Head of caudate nucleus (tissue), 42 donors: ENCODE measurements around the gene PTBP1.

ENCODE experiments used
- DNase-seq, 42 donors: peaks; one replicate each; pipeline versions ENCODE4 v3.0.0 to v3.0.0-alpha.2; 2020 to 2021; ENCODE audit warnings: mixed read lengths in 7 of 42
- intact Hi-C: fragments of 100-400 bp; cut with DNase I; formaldehyde crosslinking; loops from one replicate; pipeline ENCODE4 v1.15.0; 2022

The PTBP1 gene

DNA sequence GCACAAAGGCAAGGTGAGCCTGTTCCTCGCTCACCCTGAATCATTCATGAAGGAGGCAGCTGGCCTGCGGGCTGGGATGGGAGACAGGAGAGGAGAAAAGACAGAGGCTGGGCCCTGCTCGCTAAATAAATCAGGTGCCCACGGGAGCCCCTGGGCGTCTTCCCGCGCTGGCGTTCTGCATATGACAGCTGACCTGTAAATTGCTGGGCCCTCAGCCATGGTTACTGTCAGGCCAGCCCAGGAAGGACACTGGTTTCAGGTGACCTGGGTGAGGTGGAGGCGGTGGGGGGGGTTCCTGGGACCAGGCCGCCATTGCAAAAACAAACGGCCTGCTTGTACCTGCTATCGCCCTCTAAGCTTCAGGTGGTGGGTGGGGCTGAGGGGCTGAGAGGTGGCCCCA lies 3.4 kb upstream of the PTBP1 start:
- intact Hi-C loops: loop anchor here (10.0 kb wide), 1 partner anchor 129 kb away; the partner anchor contains the start of gene RNF126
- DNase-seq: no peak

DNA sequence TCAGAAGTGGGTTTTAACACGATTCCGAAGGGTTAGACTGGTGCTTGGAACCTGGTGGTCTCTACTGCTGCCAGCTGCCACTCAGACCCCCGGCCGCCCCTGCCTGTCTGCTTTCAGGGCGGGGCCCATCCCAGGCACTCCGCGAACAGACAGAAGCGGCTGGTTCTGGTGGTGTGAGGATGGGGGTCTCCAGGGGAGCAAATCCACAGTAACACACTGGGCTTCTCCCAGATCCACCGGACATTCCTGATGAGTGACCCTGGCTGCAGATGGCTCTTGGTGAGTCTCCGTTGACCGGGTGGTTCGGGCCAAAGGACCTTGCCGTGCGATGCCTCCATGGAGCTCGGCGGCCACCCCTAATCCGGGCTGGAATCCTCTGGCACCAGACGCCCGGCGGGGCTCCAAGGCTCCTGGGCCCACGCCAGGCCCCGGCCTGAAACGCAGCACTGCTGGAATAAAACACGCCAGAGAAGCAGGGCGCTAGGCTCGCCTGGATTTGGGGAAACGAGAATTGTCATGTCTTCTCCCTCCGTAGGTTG lies 2.1 kb upstream of the PTBP1 start:
- DNase-seq: peak in 7 of 42 donors; percentile 25 to 61 (median 45)
- intact Hi-C loops: loop anchor here (5.0 to 10.0 kb wide), 2 partner anchors 97 to 130 kb away; partner anchors contain the start of genes MED16, RNF126 and RNU6-9

DNA sequence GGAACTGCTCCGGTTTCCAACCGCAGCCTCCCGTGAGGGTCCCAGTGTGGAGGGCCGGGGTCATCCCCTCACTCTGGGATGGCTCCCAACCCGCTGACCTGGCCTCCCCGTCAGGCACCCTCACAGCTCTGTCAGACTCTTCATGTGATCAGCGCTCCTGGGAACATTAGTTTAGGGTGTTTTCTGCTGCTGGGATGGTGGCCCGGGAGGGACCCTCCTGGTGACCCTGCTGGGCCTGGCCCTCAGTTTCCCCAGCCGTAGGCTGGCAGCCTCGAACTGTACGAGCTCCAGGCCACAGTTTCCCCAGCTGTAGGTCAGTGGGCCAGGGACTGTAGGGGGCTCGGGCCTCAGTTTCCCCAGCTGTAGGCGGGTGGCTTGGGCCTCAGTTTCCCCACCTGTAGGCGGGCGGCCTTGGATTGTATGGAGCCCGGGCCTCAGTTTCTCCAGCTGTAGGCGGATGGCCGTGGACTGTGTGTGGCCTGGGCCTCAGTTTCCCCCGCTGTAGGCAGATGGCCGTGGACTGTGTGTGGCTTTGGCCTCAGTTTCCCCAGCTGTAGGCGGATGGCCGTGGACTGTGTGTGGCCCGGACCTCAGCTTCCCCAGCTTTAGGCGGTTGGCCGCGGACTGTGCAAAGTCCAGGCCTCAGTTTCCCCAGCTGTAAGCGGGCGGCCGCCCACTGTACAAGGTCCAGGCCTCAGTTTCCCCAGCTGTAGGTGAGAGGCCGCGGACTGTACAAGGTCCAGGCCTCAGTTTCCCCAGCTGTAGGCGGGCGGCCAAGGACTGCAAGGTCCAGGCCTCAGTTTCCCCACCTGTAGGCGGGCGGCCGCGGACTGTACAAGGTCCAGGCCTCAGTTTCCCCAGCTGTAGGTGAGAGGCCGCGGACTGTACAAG lies 1.3 kb upstream of the PTBP1 start:
- no peak for DNase-seq
- intact Hi-C loops: loop anchor here (5.0 to 10.0 kb wide), 2 partner anchors 96 to 131 kb away; partner anchors contain the start of genes MED16, RNF126 and RNU6-9

DNA sequence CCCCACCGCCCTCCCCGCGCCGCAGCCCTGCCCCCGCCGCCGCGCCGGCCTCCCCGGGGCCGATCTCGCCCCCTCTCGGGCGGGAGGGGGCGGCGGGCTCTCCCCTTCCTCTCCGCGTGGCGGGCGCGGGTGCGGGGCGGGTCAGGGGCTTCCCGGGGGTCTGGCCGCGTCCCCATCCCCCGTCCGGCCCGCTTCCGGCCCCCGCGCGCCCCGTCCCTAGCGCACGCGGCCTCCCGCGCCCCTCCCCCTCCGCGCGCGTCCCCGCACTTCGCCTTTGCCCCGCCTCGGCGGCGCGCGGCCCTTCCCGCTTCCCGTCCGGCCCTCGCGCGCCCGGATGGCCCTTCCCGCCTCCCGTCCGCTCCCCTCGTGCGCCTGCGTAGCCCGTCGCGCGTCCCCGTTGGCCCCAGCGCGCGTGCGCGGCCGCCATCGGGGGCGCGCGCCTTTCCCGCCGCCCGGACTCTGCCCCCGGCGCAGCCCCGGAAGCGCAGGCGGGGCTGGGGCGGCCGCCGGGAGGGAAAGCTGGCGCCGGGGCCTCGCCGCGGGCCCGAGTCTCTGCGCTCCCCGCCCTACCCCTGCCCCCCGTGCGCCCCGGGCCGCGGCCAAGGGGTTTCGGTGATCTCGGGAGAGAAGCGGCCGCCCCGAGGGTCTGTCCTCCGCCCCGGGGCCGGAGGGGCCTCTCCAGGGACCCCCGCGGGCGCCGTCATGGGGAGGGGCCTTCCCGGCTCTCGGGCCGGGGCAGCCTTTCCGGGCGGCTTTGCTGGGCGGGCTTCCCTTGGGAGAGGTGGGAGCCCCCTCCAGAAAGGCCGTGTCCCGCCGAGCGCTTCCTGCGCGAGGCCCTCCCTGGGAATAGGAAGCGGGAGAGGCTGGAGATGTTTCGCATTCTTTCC lies 519 bp downstream of the PTBP1 start:
- intact Hi-C loops: loop anchor here (5.0 to 10.0 kb wide), 2 partner anchors 95 to 133 kb away; partner anchors contain the start of genes MED16, RNF126 and RNU6-9
- DNase-seq: peak in 40 of 42 donors; percentile 59 to 92 (median 80)

DNA sequence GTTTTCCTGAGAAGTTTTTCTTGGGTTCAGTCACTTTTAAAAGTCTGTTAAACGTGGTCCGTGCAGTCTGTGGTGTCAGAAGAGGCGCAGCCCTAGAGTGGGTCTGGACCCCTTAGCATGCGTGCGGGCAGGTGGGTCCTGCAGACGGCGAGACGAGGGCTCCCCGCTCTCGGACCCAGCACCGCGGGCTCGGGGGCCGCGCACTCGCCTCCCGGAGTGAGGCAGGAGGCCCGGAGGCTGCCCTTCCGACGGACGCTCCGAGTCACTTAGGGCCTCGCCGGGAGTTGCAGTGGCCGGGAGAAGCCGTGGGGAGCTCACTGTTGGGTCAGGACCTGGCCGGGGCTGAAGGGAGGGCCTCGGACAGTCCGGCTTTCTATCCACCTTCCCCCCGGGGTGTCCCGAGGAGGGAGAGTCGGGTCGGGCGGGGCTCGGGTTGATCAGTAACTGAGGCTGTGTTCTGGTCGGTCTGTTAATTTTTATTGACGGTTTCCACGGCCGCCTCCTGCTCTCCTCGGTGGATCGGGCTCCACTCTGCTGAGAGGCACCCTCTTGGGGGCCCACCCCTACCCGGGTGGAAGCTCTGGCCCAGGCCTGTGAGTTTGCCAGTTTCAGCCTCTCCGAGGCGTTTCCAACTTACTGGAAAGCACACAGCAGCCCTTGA lies 1.3 kb downstream of the PTBP1 start:
- intact Hi-C loops: loop anchor here (5.0 to 10.0 kb wide), 2 partner anchors 94 to 134 kb away; partner anchors contain the start of genes MED16, RNF126 and RNU6-9
- DNase-seq: peak in 1 of 42 donors; percentile 11

DNA sequence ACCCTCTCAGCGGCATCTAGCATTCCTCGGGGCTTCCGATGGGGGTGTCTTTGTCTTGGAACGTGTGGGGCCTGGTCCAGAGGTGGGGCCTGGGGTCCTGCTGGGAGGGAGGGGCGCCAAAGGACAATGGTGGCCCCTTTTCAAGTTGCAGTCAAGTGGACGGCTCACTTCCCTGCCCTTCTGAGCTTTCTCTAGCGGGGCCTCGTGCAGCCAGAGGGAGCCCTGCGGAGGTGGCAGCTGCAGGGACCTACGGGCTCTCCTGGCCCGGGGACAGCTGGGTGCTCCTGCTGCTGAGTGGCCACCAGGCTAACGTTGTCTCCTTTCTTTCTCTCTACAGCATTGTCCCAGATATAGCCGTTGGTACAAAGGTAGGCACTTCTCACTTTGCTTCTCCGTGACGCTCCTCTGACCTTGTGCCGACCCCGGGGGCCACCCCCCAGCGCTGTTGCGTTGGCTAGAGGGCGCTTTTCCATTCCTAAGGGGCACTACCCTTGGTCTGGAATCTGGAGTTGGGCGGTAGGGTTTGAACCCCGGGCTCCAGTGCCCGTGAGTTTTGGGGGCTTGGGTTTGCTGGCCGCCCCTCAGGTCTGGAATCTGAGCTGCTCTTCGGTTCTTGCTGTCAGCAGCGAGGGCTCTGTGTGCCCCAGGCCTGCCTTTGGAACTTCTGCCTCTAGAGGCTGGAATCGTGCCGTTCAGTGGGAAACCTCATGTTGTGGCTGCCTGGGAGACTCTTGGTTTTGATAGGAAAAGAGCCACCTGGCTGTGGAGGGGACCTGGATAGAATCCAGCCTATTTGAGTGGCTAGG lies 2.0 kb downstream of the PTBP1 start:
- DNase-seq: peak in 1 of 42 donors; percentile 12
- intact Hi-C loops: loop anchor here (5.0 to 10.0 kb wide), 2 partner anchors 93 to 134 kb away; partner anchors contain the start of genes MED16, RNF126 and RNU6-9

DNA sequence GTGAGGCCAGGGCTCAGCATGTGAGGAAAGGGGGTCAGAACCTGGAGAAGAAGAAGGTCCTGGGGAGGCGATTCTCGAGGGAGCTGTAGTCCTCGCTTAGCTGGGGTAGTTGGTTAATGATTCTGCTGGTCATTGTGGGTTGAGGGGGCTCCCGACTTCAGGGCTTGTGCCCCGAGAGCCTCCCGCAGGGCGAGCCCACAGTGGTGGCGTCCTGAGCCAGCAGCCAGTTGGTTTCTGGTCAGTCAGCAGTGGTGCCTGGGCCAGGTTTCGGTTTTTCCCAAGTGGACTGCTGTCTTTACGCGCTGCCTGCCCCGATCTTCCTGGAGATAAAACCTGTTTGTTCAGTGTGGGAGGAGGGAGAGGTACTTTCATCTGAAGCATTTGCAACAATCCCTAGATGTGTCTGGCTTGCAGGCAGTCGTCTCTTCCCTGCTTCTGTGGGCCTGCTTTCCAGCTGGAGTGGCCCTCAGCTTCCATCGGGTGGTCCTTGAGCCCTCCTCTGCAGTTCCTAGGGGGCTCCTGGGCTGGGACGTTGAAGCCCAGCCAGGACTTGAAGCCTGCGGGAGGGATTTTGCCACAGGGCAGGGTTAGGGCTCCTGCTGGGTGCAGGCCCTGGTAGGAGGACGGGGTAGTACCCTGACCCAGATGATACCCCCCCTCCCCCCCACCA lies 3.2 kb downstream of the PTBP1 start:
- intact Hi-C loops: no loop called here
- DNase-seq: no peak

DNA sequence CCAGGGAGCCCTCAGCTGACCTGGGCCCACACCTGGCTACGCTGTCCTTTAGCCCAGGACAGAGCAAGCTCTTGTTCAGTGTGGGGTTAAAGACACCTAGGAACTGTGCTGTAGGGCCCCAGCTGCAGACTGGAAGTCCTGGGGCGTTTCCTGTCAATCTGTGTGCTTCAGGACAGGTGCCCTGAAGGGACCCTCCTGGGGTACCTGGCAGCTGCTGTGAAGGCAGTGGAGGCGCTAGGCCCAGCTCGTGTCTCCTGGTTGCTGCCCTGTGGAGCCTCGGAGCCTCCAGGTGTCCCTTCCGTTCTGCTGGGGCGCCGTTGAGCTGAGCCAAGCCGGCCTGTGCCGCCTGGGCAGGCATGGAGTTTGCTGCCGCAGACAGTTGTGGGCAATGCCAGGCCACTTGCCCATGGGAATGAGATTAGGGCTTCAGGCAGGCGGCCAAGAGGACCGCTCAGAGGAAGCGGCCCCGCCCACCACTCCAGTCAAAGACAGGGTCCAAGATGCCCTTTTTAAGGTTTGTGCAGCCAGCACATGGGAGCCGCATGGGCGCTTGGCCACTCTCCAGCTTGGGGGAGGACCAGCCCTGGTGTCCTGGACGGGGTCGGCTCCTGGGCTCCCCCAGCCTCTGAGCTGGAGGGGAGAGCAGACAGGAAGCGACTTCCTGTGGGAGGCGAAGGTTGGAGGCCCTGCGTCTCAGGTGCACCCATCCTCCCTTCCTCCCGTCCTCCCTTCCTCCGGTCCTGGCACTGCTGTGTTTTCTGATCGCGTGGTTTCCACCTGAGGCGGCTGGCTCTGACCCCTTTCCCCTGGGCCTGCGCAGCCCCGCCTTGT lies 4.0 kb downstream of the PTBP1 start:
- DNase-seq: peak in 2 of 42 donors; percentile 45 to 47
- intact Hi-C loops: no loop called here

DNA sequence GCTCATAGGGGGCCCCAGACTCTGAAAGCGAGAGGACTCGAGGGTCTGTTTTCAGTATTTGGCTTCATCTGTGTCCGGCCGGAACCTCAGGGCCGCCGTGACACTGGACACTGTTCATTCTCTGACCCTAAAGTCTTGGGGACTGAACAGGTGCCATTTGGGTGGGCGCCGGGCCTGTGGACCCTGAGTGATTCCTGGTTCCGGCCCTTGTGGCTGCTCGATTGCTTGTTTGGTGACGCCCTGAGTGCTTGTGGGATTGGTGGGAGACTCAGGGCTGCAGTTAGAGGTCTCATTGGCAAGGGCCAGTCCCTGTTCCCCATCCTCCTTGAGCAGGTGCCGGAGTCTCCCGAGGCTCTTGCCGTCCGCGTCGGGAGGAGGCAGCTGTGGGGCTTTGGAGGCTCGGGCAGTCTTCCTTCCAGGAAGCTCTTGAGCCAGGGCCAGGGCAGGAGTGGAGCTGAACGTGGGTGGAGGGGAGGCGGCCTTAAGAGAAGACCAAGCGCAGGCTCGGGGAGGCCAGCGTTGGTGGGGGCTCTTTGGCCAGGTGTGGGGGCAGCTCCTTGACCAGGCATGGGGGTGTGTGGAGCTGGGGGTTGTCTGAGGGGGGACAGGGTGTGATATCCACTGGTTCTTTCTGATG lies 4.7 kb downstream of the PTBP1 start:
- no peak for DNase-seq
- intact Hi-C loops: no loop called here

DNA sequence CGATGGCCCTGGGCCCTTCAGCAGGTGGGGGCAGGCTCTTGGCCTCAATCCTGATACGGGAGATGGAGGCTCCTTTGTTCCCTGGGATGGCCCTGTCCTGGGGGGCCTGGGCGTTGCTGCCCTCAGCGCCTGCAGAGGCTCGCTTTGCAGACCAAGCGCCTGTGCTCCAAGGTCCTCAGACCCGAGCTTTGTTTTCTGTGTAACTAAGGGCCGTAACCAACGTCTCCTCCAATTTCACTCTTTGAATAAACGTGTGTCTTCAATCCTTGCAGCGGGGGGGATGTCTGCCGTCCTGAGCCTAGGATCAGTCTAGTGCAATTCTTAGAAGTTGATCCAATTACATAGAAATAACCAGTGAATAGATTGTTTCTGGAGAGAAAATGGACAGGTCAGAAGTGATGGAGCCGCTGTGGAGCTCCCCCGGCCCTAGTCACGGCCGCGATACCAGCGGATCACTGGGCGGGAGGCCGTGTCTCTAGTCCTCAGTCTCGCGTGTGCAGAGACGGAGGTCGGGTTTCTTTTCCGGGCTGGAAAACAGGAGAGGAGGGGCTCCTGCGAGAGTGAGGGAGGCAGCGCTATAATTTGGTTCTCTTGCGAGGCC lies 5.3 kb downstream of the PTBP1 start:
- intact Hi-C loops: no loop called here
- no peak for DNase-seq

DNA sequence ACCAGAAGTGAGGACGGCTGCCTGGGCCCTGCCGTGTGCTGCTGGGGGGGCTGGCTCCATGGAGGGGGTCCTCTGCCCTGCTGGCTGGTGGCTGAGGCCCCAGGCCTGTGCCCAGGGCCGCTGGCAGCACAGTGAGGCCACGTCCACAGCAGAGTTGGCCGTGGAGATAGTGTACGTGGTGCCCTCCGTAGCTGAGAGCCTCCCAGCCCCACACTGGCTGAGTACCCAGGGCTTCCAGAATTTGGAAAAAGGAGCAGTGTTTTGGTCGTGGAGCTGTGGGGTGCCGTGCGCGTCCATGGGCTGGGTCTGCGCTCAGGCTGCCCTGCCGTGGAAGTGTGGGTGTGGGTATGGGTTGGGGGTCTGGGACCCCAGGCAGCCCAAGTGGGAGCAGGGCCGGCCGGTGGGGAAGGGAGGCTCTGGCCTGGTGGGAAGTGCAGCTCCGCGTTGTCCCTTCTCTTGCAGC lies 5.9 kb downstream of the PTBP1 start:
- intact Hi-C loops: no loop called here
- no peak for DNase-seq

DNA sequence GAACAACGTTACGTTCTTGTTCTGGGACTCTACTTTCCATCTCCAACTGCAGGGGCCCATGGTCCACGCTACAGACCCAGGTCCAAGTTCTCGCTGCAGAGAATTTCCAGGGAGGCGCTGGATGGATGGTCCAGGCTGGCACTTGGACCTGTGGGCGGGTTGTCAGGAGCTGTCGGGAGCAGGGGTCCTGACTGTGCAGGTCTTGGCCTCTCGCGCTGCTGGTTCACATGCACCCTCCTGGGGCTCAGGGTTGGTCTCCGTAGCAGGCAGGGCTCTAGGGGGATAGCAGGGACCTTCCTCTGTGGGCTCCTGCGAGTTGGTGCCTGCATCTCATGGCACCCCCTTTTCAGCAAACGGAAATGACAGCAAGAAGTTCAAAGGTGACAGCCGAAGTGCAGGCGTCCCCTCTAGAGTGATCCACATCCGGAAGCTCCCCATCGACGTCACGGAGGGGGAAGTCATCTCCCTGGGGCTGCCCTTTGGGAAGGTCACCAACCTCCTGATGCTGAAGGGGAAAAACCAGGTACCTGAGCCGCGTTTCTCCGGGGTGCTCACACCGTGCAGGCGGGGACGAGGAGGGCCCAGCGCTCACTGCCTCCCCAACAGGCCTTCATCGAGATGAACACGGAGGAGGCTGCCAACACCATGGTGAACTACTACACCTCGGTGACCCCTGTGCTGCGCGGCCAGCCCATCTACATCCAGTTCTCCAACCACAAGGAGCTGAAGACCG lies 6.6 kb downstream of the PTBP1 start:
- intact Hi-C loops: no loop called here

DNA sequence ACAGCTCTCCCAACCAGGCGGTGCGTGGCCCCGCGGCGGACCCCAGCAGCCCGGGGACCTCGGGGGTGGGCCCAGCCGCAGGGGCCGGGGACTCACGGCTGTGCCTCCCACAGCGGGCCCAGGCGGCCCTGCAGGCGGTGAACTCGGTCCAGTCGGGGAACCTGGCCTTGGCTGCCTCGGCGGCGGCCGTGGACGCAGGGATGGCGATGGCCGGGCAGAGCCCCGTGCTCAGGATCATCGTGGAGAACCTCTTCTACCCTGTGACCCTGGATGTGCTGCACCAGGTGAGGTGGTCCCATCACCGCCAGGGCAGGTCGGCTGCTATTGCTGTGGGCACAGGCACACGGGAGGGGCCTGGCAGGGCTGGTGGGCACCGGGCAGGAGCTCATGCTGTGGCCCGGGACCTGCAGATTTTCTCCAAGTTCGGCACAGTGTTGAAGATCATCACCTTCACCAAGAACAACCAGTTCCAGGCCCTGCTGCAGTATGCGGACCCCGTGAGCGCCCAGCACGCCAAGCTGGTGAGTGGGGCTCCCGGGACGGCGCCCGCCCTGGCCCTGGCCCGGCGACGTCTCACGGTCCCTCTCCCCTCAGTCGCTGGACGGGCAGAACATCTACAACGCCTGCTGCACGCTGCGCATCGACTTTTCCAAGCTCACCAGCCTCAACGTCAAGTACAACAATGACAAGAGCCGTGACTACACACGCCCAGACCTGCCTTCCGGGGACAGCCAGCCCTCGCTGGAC lies 7.3 kb downstream of the PTBP1 start:
- no peak for DNase-seq
- intact Hi-C loops: no loop called here

More for the DNA sequence above, 6.6 kb downstream of the PTBP1 start:
- no peak for DNase-seq

DNA sequence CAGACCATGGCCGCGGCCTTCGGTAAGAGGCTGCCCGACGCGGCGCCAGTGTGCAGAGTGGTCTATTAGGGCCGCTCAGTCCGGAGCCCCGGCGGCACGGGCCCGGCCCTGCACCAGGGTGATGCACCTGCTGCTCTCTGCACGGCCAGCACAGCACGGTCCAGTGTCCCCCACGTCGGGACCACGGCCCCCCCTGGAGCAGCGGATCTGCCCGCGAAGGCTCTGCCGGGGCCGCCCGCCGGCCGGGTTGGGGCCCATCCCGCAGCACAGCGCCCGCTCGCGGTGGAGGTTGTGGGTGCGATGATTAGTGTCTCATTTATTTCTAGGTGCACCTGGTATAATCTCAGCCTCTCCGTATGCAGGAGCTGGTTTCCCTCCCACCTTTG lies 7.9 kb downstream of the PTBP1 start:
- intact Hi-C loops: no loop called here
- peak in 22 of 42 donors; percentile 24 to 73 (median 53) for DNase-seq
